K562 (cell line): ENCODE data around the gene P3H4. TPM values are rescaled to one million over a fixed set of nuclear protein-coding genes. Genes with fewer than 3 reads are reported as not detected.

Source experiments
- ATAC-seq: fragments of 200-7000 bp; cut with Tn5 transposase; 3 replicates; pipeline ENCODE4 v1.9.1; 2020; ENCODE audit warnings: moderate library complexity
- BruUV-seq: library from RNA; stranded (reverse); fragments of 400-500 nt; replicated peaks from 2 replicates; lab custom pipeline; 2021; lab: Mats Ljungman, UMichigan
- CTCF ChIA-PET: fragments of 300-600 bp; formaldehyde crosslinking; extraction: SDS; loops from one replicate; lab custom pipeline; 2021; ENCODE audit warnings: low intra/inter-chr PET ratio; lab: Yijun Ruan, JAX
- POLR2A ChIA-PET: fragments of 300-600, 350-650 bp; sonication (Branson Sonifier 250); formaldehyde crosslinking; extraction: SDS; loops from one replicate; lab custom pipeline; 2021; ENCODE audit warnings: antibody characterized with exemption, inconsistent platforms; lab: Yijun Ruan, JAX
- DNase-seq, 4 experiments: peaks; one replicate each; pipeline versions ENCODE4 v3.0.0 to v3.0.0-alpha.2; 2011 to 2018; ENCODE audit warnings: low spot score in 3 of 4, mixed read lengths in 3 of 4; ENCODE audit errors: extremely low read depth in 1 of 4
- FAIRE-seq: peaks from 2 replicates; lab custom pipeline; 2011; peaks lifted over from hg19 to GRCh38; lab: Jason Lieb, UNC
- H2AFZ ChIP-seq: 2 replicates; pipeline ENCODE4 v1.6.0; 2011; ENCODE audit warnings: low read depth, low read length, control low read depth, inconsistent platforms
- H3K27ac ChIP-seq: fragments of 200-600 bp; 3 replicates; pipeline ENCODE4 v1.8.0; 2011; ENCODE audit warnings: low read depth, mild to moderate bottlenecking, control low read depth, inconsistent platforms, low read length, moderate library complexity, mixed read lengths; ENCODE audit errors: extremely low read depth
- H3K27me3 ChIP-seq, 2 experiments: fragments of 300-600 bp in 1 of 2; 2 replicates in 1 of 2; 3 replicates in 1 of 2; pipeline versions ENCODE4 v1.6.0 to v1.8.0; 2011; ENCODE audit warnings: inconsistent platforms in 2 of 2, low read length in 2 of 2, mild to moderate bottlenecking in 1 of 2, mixed read lengths in 1 of 2, moderate library complexity in 1 of 2; ENCODE audit not compliant: control insufficient read depth in 2 of 2, insufficient read depth in 2 of 2
- H3K36me3 ChIP-seq: fragments of 300-600 bp; 3 replicates; pipeline ENCODE4 v1.8.0; 2011; ENCODE audit warnings: mild to moderate bottlenecking, low read length, inconsistent platforms; ENCODE audit not compliant: control insufficient read depth, insufficient read depth
- H3K4me1 ChIP-seq, 2 experiments: fragments of 200-600 bp in 1 of 2; replicated peaks in 1 of 2; 2 replicates in 1 of 2; 3 replicates in 1 of 2; pipeline versions ENCODE4 v1.5.1 to v1.8.0; 2011; ENCODE audit warnings: inconsistent platforms in 2 of 2, low read length in 2 of 2, mild to moderate bottlenecking in 1 of 2, mixed read lengths in 1 of 2, moderate library complexity in 1 of 2; ENCODE audit not compliant: control insufficient read depth in 2 of 2, insufficient read depth in 2 of 2
- H3K4me2 ChIP-seq: 2 replicates; pipeline ENCODE4 v1.6.1; 2011; ENCODE audit warnings: low read length, control low read depth, inconsistent platforms, mixed read lengths; ENCODE audit not compliant: insufficient read depth
- H3K4me3 ChIP-seq: fragments of 200-600 bp; sonication (generic), shearing (Covaris generic); 2 replicates; pipeline ENCODE4 v1.5.1; 2016; ENCODE audit warnings: control low read depth, inconsistent platforms
- H3K79me2 ChIP-seq: fragments of 200-600 bp; 3 replicates; pipeline ENCODE4 v1.8.0; 2011; ENCODE audit warnings: low read length, inconsistent platforms; ENCODE audit not compliant: control insufficient read depth, insufficient read depth
- H3K9ac ChIP-seq, 2 experiments: 2 replicates each; pipeline versions ENCODE4 v1.6.0 to v1.6.1; 2011; ENCODE audit warnings: low read depth in 2 of 2, low read length in 2 of 2, control low read depth in 1 of 2, inconsistent platforms in 1 of 2, mild to moderate bottlenecking in 1 of 2, mixed read lengths in 1 of 2; ENCODE audit not compliant: insufficient read depth in 1 of 2
- H3K9me1 ChIP-seq: one replicate; pipeline ENCODE4 v1.6.0; 2011; ENCODE audit warnings: inconsistent platforms, mild to moderate bottlenecking, low read length, moderate library complexity; ENCODE audit not compliant: control insufficient read depth, insufficient read depth
- H3K9me3 ChIP-seq: replicated peaks from 2 replicates; pipeline ENCODE4 v1.5.1; 2011; ENCODE audit warnings: low read depth, low read length, inconsistent platforms; ENCODE audit not compliant: control insufficient read depth, insufficient read depth
- H4K20me1 ChIP-seq: replicated peaks from 2 replicates; pipeline ENCODE4 v1.6.1; 2011; ENCODE audit warnings: low read length, inconsistent platforms, mixed read lengths; ENCODE audit not compliant: control insufficient read depth, insufficient read depth
- ATF1 ChIP-seq, 2 experiments: fragments of 450-650 bp in 1 of 2; IDR thresholded peaks; 2 replicates each; pipeline ENCODE4 v1.6.1; 2016; ENCODE audit warnings: missing compliant biosample characterization in 1 of 2, missing genetic modification characterization in 1 of 2
- BRCA1 ChIP-seq, 2 experiments: fragments of 450-650 bp in 1 of 2; sonication (generic) in 1 of 2; formaldehyde crosslinking in 1 of 2; IDR thresholded peaks; 2 replicates each; pipeline versions ENCODE4 v1.5.0 to v1.6.1; 2017 to 2020; ENCODE audit warnings: mild to moderate bottlenecking in 1 of 2, missing genetic modification reagents in 1 of 2
- E2F5 ChIP-seq: sonication (generic); formaldehyde crosslinking; IDR thresholded peaks from 2 replicates; pipeline ENCODE4 v1.8.0; 2022; ENCODE audit warnings: mild to moderate bottlenecking, missing genetic modification reagents
- NCOA4 ChIP-seq: fragments of 450-650 bp; IDR thresholded peaks from 2 replicates; pipeline ENCODE4 v1.6.1; 2018; ENCODE audit warnings: mild to moderate bottlenecking; ENCODE audit not compliant: partially characterized antibody
- NR3C1 ChIP-seq: sonication (generic); formaldehyde crosslinking; IDR thresholded peaks from 2 replicates; pipeline ENCODE4 v1.8.1; 2022; ENCODE audit warnings: missing genetic modification reagents
- SFPQ ChIP-seq: fragments of 200-400 bp; formaldehyde crosslinking; IDR thresholded peaks from 2 replicates; pipeline ENCODE4 v1.6.1; 2017; ENCODE audit warnings: mild to moderate bottlenecking, low read depth, low read length, moderate library complexity
- ZNF121 ChIP-seq: sonication (generic); formaldehyde crosslinking; conservative IDR thresholded peaks from 2 replicates; pipeline ENCODE4 v1.8.0; 2022; ENCODE audit warnings: missing genetic modification reagents
- ZNF124 ChIP-seq: sonication (generic); formaldehyde crosslinking; IDR thresholded peaks from 2 replicates; pipeline ENCODE4 v1.8.1; 2022; ENCODE audit warnings: missing genetic modification reagents
- ZNF354B ChIP-seq: fragments of 250-450 bp; sonication (Bioruptor Pico); IDR thresholded peaks from 2 replicates; pipeline ENCODE4 v1.4.0; 2020
- WGBS: fragments of 100-300 bp; shearing (Covaris generic); methylation state at CpG from one replicate; pipeline ENCODE4 v1.1.6; 2016; ENCODE audit warnings: low coverage, mixed read lengths; ENCODE audit not compliant: insufficient coverage; ENCODE audit errors: missing lambda C conversion rate; 5-methylcytosine and 5-hydroxymethylcytosine counted together
- in situ Hi-C: fragments of 300-500 bp; cut with MboI; formaldehyde crosslinking; loops from 4 replicates; pipeline ENCODE4 v1.15.0; 2018; ENCODE audit warnings: inconsistent platforms, mixed read lengths
- intact Hi-C: fragments of 100-400 bp; cut with micrococcal nuclease; formaldehyde crosslinking; loops from 2 replicates; pipeline ENCODE4 v1.14.2; 2022
- polyA plus RNA-seq, 8 experiments: library from polyadenylated mRNA; depleted of rRNA in 4 of 8; stranded (reverse) in 5 of 8; unstranded in 3 of 8; fragments of >200 nt; fragmentation: Nextera tagmentation in 2 of 8; fragmentation: Illumina TruSeq in 1 of 8; extraction: Ambion mirVana in 2 of 8; extraction: Trizol in 1 of 8; gene quantifications; 2 replicates each; pipeline versions ENCODE4 v1.2.1 to v1.2.3, GENCODE V29; 2011 to 2014; ENCODE audit warnings: inconsistent platforms in 1 of 8, missing spikeins in 1 of 8
- total RNA-seq, 7 experiments: library from RNA; depleted of rRNA in 6 of 7; stranded (reverse); fragments of >200 nt in 6 of 7; fragmentation: Illumina TruSeq in 2 of 7; extraction: Trizol in 2 of 7; gene quantifications; 2 replicates each; pipeline versions ENCODE4 v1.2.1 to v1.2.3, GENCODE V29; 2011 to 2021; ENCODE audit warnings: low replicate concordance in 1 of 7

The P3H4 gene
- total and polyA plus RNA-seq, 9 of the 15 experiments (the other 6 are each of a cell fraction or from before 2014, with no cell fraction given) = 0.10 to 3.7 (median 1.0) TPM

GRCh38 chr17:41779954-41780353, 31.8 kb downstream of the P3H4 start:
- DNase-seq (no peak), ATAC-seq (no peak), FAIRE-seq (no peak)
- H3K4me1 ChIP-seq = peaks cover 27 to 39% of the 10 kb centered on the region in 2 experiments
- H3K9me1 ChIP-seq = peaks cover 7% of the 10 kb centered on the region
- H3K4me2 ChIP-seq = no peak overlapping the region
- no peak for TF ChIP-seq NR3C1 (CRISPR knock-in tag)
- TF ChIP-seq ZNF124 (CRISPR knock-in tag) = no peak
- no peak for TF ChIP-seq BRCA1 (IDR thresholded peaks at IDR 0.05)
- no peak for TF ChIP-seq BRCA1 (CRISPR knock-in tag; IDR thresholded peaks at IDR 0.05)
- 0 out of 2 replicates have a peak, but pooled peaks have one; percentile 6 for TF ChIP-seq ZNF121 (CRISPR knock-in tag)
- no peak for TF ChIP-seq SFPQ
- no peak for TF ChIP-seq ZNF354B (CRISPR knock-in tag)
- TF ChIP-seq ATF1 (CRISPR knock-in tag; IDR thresholded peaks at IDR 0.05) = no peak
- no peak for TF ChIP-seq ATF1 (tag; IDR thresholded peaks at IDR 0.05)
- TF ChIP-seq E2F5 (CRISPR knock-in tag) = no peak
- no peak for TF ChIP-seq NCOA4
- H2AFZ ChIP-seq = no peak overlapping the region
- no peaks in the 10 kb centered on the region for H3K27me3 ChIP-seq
- 67% methylated on average over 1 of the region's 1 CpG for WGBS
- H3K27ac ChIP-seq = no peak overlapping the region; the same call in 2 of the 3 replicates
- H4K20me1 ChIP-seq = peaks cover 9% of the 10 kb centered on the region
- intact Hi-C loops = no loop called here
- H3K36me3 ChIP-seq = peaks cover 41% of the 10 kb centered on the region; the same call in 1 of the 3 replicates
- in situ Hi-C loops = no loop called here
- ChIA-PET CTCF (no interaction called here), POLR2A (interaction anchor here (0.6 to 1.4 kb wide), 4 partner anchors 9 to 16 kb away, joined by 3 to 4 read pairs (median 3); no protein-coding TSS in a partner anchor)
- peaks cover 81% of the 10 kb centered on the region for H3K79me2 ChIP-seq
- no peak overlapping the region for H3K4me3 ChIP-seq
- no peak overlapping the region for H3K9ac ChIP-seq
- no TSS peak for BruUV-seq
- H3K9me3 ChIP-seq = no peaks in the 10 kb centered on the region
